GM23338 (cell line): ENCODE data around the gene TNNI3K.

Experiments used
- CREB1 ChIP-seq: fragments of 250-450 bp; sonication (Bioruptor Pico); IDR thresholded peaks from 2 replicates; pipeline ENCODE4 v1.5.0; 2020; ENCODE audit warnings: low read depth, mild to moderate bottlenecking, moderate library complexity
- CTCF ChIP-seq, 2 experiments: fragments of 200-600 bp in 1 of 2; sonication (generic) in 1 of 2; conservative IDR thresholded peaks; 2 replicates each; pipeline versions ENCODE4 v1.5.1 to v1.6.1; 2016 to 2017; ENCODE audit warnings: antibody characterized with exemption in 2 of 2, low read depth in 2 of 2, mild to moderate bottlenecking in 2 of 2, moderate library complexity in 1 of 2
- EZH2 ChIP-seq: fragments of 200-600 bp; sonication (generic); IDR thresholded peaks from one replicate; pipeline ENCODE4 v1.8.0; 2017; ENCODE audit warnings: antibody characterized with exemption, mild to moderate bottlenecking, low read depth; ENCODE audit not compliant: unreplicated experiment
- EZH2phosphoT487 ChIP-seq: fragments of 200-600 bp; sonication (generic); IDR thresholded peaks from one replicate; pipeline ENCODE4 v1.8.1; 2018; ENCODE audit warnings: antibody characterized with exemption; ENCODE audit not compliant: unreplicated experiment
- NANOG ChIP-seq: IDR thresholded peaks from 2 replicates; pipeline ENCODE4 v1.6.1; 2016; ENCODE audit warnings: antibody characterized with exemption, borderline replicate concordance
- POLR2AphosphoS5 ChIP-seq: IDR thresholded peaks from 2 replicates; pipeline ENCODE4 v1.6.1; 2016; ENCODE audit warnings: antibody characterized with exemption, low read depth
- REST ChIP-seq: IDR thresholded peaks from one replicate; pipeline ENCODE4 v1.6.1; 2018; ENCODE audit warnings: antibody characterized with exemption; ENCODE audit not compliant: unreplicated experiment
- ZNF462 ChIP-seq: fragments of 250-450 bp; sonication (Bioruptor Pico); IDR thresholded peaks from 2 replicates; pipeline ENCODE4 v1.5.0; 2020; ENCODE audit warnings: mild to moderate bottlenecking, moderate library complexity

GRCh38 chr1:74457253-74457652, 222.1 kb downstream of the TNNI3K start:
- TF ChIP-seq CTCF (conservative IDR thresholded peaks at IDR 0.05; ENCODE audit: low read depth in 2 of 2) (no peak), REST (no peak), POLR2AphosphoS5 (no peak), NANOG (no peak), EZH2 (no peak), EZH2phosphoT487 (no peak), CREB1 (CRISPR knock-in tag) (no peak), ZNF462 (CRISPR knock-in tag) (no peak)
